ENCODE data around the gene SPDL1. TPM values are rescaled to one million over a fixed set of nuclear protein-coding genes. Genes with fewer than 3 reads are reported as not detected.
A peak's percentile ranks its signal among the peaks of the same experiment; 100 is the strongest.

SPDL1 gene
- polyA plus RNA-seq (2012; ENCODE audit: missing spikeins): 25.8 TPM

- 0 out of 2 replicates have a peak, but pooled peaks have one; percentile 71 for TF ChIP-seq TAF1 (IDR thresholded peaks at IDR 0.05; ENCODE audit: borderline replicate concordance, low read depth, low read length)
- peak; percentile 92 for TF ChIP-seq POLR2A (IDR thresholded peaks at IDR 0.05; ENCODE audit: low read depth, low read length)
- TF ChIP-seq POLR2AphosphoS5 (IDR thresholded peaks at IDR 0.05; ENCODE audit: low read depth, low read length): peak; percentile 90
- peak; percentile 94 for FAIRE-seq
- peak; percentile 59 for DNase-seq (ENCODE audit: insufficient read length)
These were observed at the start of gene SPDL1 for GRCh38 chr5:169583424-169584220. SPDL1 (plus strand) TSS chr5:169583773; CDS start chr5:169588417, 4,644 bp downstream.

GRCh38 chr5:169534311-169534880, 49.2 kb upstream of the SPDL1 start:
- FAIRE-seq (no peak), DNase-seq (ENCODE audit: insufficient read length) (no peak)
- TF ChIP-seq POLR2A (IDR thresholded peaks at IDR 0.05; ENCODE audit: low read depth, low read length) (no peak), POLR2AphosphoS5 (IDR thresholded peaks at IDR 0.05; ENCODE audit: low read depth, low read length) (no peak), TAF1 (IDR thresholded peaks at IDR 0.05; ENCODE audit: borderline replicate concordance, low read depth, low read length) (no peak)

- TF ChIP-seq POLR2AphosphoS5 (IDR thresholded peaks at IDR 0.05; ENCODE audit: low read depth, low read length): no peak
- no peak for TF ChIP-seq TAF1 (IDR thresholded peaks at IDR 0.05; ENCODE audit: borderline replicate concordance, low read depth, low read length)
- no peak for TF ChIP-seq POLR2A (IDR thresholded peaks at IDR 0.05; ENCODE audit: low read depth, low read length)
- FAIRE-seq (no peak), DNase-seq (ENCODE audit: insufficient read length) (no peak)
These were observed 48.6 kb upstream of the SPDL1 start for GRCh38 chr5:169534939-169535338.

GRCh38 chr5:169538944-169539343, 44.6 kb upstream of the SPDL1 start:
- FAIRE-seq: no peak
- TF ChIP-seq POLR2A (IDR thresholded peaks at IDR 0.05; ENCODE audit: low read depth, low read length) (no peak), TAF1 (IDR thresholded peaks at IDR 0.05; ENCODE audit: borderline replicate concordance, low read depth, low read length) (no peak), POLR2AphosphoS5 (IDR thresholded peaks at IDR 0.05; ENCODE audit: low read depth, low read length) (no peak)
- no peak for DNase-seq (ENCODE audit: insufficient read length)

- no peak for DNase-seq (ENCODE audit: insufficient read length)
- TF ChIP-seq POLR2AphosphoS5 (IDR thresholded peaks at IDR 0.05; ENCODE audit: low read depth, low read length) (no peak), TAF1 (IDR thresholded peaks at IDR 0.05; ENCODE audit: borderline replicate concordance, low read depth, low read length) (no peak), POLR2A (IDR thresholded peaks at IDR 0.05; ENCODE audit: low read depth, low read length) (no peak)
- peak; percentile 70 for FAIRE-seq
These were observed 40.8 kb upstream of the SPDL1 start for GRCh38 chr5:169542811-169543210.

GRCh38 chr5:169544264-169544950, 39.2 kb upstream of the SPDL1 start:
- no peak for DNase-seq (ENCODE audit: insufficient read length)
- FAIRE-seq: peak; percentile 53
- TF ChIP-seq TAF1 (IDR thresholded peaks at IDR 0.05; ENCODE audit: borderline replicate concordance, low read depth, low read length) (no peak), POLR2AphosphoS5 (IDR thresholded peaks at IDR 0.05; ENCODE audit: low read depth, low read length) (no peak), POLR2A (IDR thresholded peaks at IDR 0.05; ENCODE audit: low read depth, low read length) (no peak)

GRCh38 chr5:169545762-169546161, 37.8 kb upstream of the SPDL1 start:
- DNase-seq (ENCODE audit: insufficient read length): no peak
- TF ChIP-seq POLR2A (IDR thresholded peaks at IDR 0.05; ENCODE audit: low read depth, low read length): no peak
- TF ChIP-seq TAF1 (IDR thresholded peaks at IDR 0.05; ENCODE audit: borderline replicate concordance, low read depth, low read length): no peak
- TF ChIP-seq POLR2AphosphoS5 (IDR thresholded peaks at IDR 0.05; ENCODE audit: low read depth, low read length): no peak
- peak; percentile 56 for FAIRE-seq

GRCh38 chr5:169546346-169546745, 37.2 kb upstream of the SPDL1 start:
- no peak for DNase-seq (ENCODE audit: insufficient read length)
- FAIRE-seq: no peak
- TF ChIP-seq POLR2AphosphoS5 (IDR thresholded peaks at IDR 0.05; ENCODE audit: low read depth, low read length) (no peak), POLR2A (IDR thresholded peaks at IDR 0.05; ENCODE audit: low read depth, low read length) (no peak), TAF1 (IDR thresholded peaks at IDR 0.05; ENCODE audit: borderline replicate concordance, low read depth, low read length) (no peak)

- no peak for TF ChIP-seq POLR2AphosphoS5 (IDR thresholded peaks at IDR 0.05; ENCODE audit: low read depth, low read length)
- no peak for TF ChIP-seq TAF1 (IDR thresholded peaks at IDR 0.05; ENCODE audit: borderline replicate concordance, low read depth, low read length)
- no peak for TF ChIP-seq POLR2A (IDR thresholded peaks at IDR 0.05; ENCODE audit: low read depth, low read length)
- DNase-seq (ENCODE audit: insufficient read length): no peak
- FAIRE-seq: no peak
These were observed 36.1 kb upstream of the SPDL1 start for GRCh38 chr5:169547508-169547907.

- no peak for DNase-seq (ENCODE audit: insufficient read length)
- no peak for FAIRE-seq
- TF ChIP-seq TAF1 (IDR thresholded peaks at IDR 0.05; ENCODE audit: borderline replicate concordance, low read depth, low read length) (no peak), POLR2A (IDR thresholded peaks at IDR 0.05; ENCODE audit: low read depth, low read length) (no peak), POLR2AphosphoS5 (IDR thresholded peaks at IDR 0.05; ENCODE audit: low read depth, low read length) (no peak)
These were observed 35.3 kb upstream of the SPDL1 start for GRCh38 chr5:169548315-169548714.

GRCh38 chr5:169549453-169550100, 34.0 kb upstream of the SPDL1 start:
- no peak for TF ChIP-seq POLR2A (IDR thresholded peaks at IDR 0.05; ENCODE audit: low read depth, low read length)
- no peak for TF ChIP-seq POLR2AphosphoS5 (IDR thresholded peaks at IDR 0.05; ENCODE audit: low read depth, low read length)
- no peak for TF ChIP-seq TAF1 (IDR thresholded peaks at IDR 0.05; ENCODE audit: borderline replicate concordance, low read depth, low read length)
- FAIRE-seq: no peak
- no peak for DNase-seq (ENCODE audit: insufficient read length)
